ENCODE measurements around the gene MTHFD1L.

Gene MTHFD1L

DNA sequence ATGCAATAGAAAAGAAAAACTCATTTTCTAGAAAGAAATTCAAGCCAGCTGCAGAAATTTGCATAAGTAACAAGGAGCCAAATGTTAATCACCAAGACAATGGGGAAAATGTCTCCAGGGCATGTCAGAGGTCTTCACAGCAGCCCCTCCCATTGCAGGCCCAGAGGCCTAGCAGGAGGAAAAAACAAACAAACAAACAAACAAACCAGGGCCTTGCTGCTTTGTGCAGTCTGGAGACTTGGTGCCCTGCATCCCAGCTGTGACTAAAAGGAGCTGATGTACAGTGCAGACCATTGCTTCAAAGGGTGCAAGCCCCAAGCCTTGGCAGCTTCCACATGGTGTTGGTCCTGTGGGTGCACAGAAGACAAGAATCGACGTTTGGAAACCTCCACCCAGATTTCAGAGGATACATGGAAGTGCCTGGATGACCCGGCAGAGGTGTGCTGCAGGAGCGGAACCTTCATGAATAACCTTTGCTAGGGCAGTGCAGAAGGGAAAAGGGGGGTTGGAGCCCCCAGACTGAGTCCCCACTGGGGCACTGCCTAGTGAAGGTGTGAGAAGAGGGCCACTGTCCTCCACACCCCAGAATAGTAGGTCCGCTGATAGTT is 263.4 kb downstream of the MTHFD1L start:
- DNase-seq, result no peak

DNA sequence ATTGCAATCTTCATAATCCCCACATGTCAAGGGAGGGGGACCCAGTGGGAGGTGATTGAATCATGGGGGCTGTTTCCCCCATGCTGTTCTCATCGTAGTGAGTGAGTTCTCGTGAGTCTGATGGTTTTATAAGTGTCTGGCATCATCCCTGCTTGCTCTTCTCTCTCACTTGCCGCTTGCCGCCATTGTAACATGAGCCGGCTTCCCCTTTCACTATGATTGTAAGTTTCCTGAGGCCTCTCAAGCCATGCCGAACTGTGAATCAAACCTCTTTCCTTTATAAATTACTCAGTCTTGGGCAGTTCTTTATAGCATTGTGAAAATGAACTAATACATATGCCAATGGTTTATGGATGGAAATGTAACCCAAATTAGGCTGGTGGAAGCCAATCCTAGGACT is 264.8 kb downstream of the MTHFD1L start:
- no peak for DNase-seq

DNA sequence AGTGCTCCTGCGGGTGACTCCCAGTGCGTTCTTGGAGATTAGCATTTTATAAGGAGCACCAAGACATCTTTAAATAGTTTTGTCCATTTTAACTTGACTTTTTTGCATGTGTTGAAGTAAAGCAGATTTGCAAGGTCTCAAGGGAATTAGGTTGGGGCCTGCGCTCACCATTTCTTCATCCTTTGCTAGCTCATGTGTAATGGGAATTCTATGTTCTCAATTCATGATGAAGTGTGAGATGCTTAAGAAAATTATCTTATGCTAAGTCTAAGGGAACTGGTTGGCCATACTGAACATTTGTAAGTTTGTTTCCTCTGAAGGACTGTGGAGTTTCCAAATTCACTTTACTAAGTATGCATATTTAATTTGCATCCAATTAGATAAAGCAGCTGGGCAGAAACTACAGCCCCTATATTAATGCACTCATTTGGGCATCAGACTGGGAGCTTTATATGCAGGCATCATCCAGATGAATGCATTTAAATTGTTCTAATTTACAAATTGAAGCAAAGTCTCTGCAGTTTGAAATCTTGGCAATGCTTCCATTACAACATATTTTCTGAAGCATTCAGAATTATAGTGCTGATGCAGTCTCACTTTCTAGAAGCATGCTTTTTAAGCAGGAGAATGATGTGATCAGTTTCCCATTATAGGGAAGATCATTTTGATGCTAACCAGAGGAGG is 266.0 kb downstream of the MTHFD1L start:
- no peak for DNase-seq

- peak in 2 of 3 experiments; percentile 6 to 55 for DNase-seq
Observed at GRCh38 chr6:151136141-151136755, 270.7 kb downstream of the MTHFD1L start.

DNA sequence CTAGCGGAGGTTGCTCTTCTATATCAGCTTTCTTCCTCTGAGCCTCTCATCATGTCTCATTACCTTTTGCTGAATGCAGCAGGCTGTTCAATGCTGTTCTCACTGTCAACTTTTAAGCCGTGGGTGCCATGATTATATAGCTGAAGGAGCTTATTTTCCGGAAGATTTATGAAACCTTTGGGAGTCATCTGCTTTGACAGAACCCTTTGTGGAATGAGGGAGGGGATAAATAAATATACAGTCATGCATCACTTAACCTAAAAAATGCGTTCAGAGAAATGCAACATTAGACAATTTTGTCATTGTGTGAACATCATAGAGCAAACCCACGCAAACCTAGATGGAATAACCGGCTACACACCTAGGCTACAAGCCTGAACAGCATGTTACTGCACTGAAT is 272.0 kb downstream of the MTHFD1L start:
- DNase-seq, result peak in 2 of 3 experiments; percentile 60 to 87

GRCh38 chr6:151139524-151139923 is 274.0 kb downstream of the MTHFD1L start:
- DNase-seq, result no peak

- DNase-seq, result no peak
Observed at GRCh38 chr6:151140767-151141166, 275.3 kb downstream of the MTHFD1L start.

DNA sequence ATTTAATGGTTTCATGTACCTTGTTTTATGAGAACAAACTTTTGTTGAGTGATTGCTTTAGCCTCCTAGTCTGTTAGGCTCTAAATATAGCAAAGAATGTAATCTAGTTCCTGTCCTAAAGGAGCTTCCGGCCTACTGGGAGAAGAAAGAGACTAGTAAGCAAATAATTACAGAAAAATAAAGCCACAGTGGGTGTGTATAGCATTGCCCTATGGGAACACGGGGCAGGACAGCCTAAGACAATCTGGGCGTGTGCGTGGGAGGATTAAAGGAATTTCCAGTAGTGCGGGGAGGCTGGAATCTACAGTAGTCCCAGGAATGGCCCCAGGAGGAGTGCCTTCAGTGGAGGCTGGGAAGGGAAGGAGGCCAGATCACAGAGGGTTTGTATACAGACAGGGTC is 276.2 kb downstream of the MTHFD1L start:
- DNase-seq, result no peak

- no peak for DNase-seq
Observed at GRCh38 chr6:151142676-151143075, 277.2 kb downstream of the MTHFD1L start.

DNA sequence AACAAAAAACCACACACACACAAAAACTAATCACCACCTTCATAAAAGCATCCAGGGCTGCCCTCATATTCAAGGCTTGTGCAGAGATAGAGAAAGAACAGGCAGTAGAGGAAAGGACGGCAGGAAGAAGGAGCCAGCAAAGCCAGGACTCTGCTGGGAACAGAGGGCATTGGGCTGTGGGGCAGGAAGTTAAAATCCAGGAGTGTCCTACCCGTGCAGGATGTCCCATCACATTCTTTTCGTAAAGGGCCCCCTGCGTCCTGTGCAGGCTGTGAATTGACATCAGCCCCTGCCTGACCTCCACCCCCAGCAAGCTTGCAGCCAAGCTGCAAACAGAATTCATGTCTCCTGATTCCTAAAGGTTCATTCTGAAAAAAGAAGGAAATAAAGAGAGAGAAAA is 277.8 kb downstream of the MTHFD1L start:
- DNase-seq, result no peak

DNA sequence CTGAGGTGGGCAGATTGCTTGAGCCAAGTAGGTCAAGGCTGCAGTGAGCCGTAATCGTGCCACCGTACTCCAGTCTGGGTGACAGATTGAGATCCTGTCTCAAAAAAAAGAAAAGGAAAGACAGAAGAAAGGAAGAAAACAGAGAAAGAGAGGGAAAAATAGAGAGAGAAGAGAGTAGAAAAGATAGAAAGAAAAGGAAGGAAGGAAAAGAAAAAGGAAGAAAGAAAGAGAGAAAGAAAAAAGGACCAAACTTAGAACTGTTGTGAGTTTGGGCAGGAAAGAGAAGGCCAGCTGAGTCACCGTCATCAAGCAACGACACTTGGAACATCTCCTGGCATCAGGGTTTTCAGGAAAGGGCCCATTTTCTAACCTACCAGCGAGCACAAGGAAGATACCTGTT is 278.3 kb downstream of the MTHFD1L start:
- DNase-seq, result no peak

DNA sequence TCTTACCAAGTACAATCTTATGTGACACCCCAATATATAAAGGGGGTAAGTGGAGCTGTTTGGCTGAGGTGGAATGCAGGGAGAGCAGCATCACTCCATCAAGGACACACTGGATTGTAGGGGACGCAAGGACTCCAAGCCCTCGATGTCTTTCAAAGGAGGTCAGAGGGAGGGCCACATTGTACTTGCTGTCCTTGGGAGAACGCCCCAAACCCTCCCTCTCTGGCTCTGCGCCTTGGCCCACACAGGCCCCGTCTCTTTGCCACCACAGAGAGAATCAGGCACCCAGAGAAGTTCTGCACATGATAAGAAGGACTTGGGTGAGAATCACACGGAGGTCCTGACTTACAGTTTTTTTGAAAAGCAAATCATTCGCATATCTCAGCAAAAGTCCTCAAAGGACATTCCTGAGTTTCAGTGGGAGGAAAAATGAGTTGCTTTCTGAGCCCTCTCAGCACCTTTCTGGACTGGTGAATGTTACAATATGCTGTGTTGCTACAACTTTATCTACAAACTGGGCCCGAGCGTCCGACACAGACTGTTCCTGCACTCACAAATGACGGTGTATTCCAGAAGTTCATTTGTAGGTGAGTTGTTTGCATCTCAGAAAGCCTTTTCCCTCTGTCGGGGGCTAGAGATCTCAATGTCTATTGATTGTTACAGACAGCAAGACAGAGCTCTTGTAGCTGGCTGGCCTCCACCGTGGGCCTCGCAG is 281.8 kb downstream of the MTHFD1L start:
- DNase-seq, result no peak

- DNase-seq, result no peak
Observed at GRCh38 chr6:151148111-151148510, 282.6 kb downstream of the MTHFD1L start.

GRCh38 chr6:151149793-151150192 is 284.3 kb downstream of the MTHFD1L start:
- DNase-seq, result no peak
